Upper lobe of left lung (tissue), 6 donors: ENCODE measurements around the gene KIDINS220. TPM values are rescaled to one million over a fixed set of nuclear protein-coding genes. Genes with fewer than 3 reads are reported as not detected.

Experiments used
- ATAC-seq, 2 donors: fragments of 200-7000 bp; cut with Tn5 transposase; one replicate each; pipeline ENCODE4 v1.9.1; 2022; ENCODE audit warnings: mild to moderate bottlenecking in 2 of 2, moderate library complexity in 2 of 2; ENCODE audit not compliant: low FRiP score in 2 of 2
- DNase-seq, 2 donors: peaks; one replicate each; pipeline ENCODE4 v3.0.0-alpha.2; 2019 to 2020
- H3K27ac ChIP-seq, 4 donors: fragments of 200-600 bp; sonication (generic); one replicate each; pipeline ENCODE4 v1.5.1; 2016 to 2019
- H3K27me3 ChIP-seq, 4 donors: fragments of 200-600 bp; sonication (generic); one replicate each; pipeline ENCODE4 v1.5.1; 2017 to 2019
- H3K36me3 ChIP-seq, 4 donors: fragments of 200-600 bp; sonication (generic); one replicate each; pipeline ENCODE4 v1.5.1; 2016 to 2019
- H3K4me1 ChIP-seq, 4 donors: fragments of 200-600 bp; sonication (generic); one replicate each; pipeline ENCODE4 v1.5.1; 2018 to 2019
- H3K4me3 ChIP-seq, 4 donors: fragments of 200-600 bp; sonication (generic); one replicate each; pipeline ENCODE4 v1.5.1; 2017 to 2019; ENCODE audit warnings: mild to moderate bottlenecking in 2 of 4, moderate library complexity in 1 of 4
- H3K9me3 ChIP-seq, 4 donors: fragments of 200-600 bp; sonication (generic); one replicate each; pipeline ENCODE4 v1.5.1; 2018 to 2019
- EP300 ChIP-seq, 4 donors: sonication (generic); formaldehyde crosslinking; IDR thresholded peaks; one replicate each; pipeline ENCODE4 v1.5.1; 2017; ENCODE audit warnings: antibody characterized with exemption in 4 of 4, control low read depth in 2 of 4
- POLR2A ChIP-seq, 4 donors: fragments of 450-650 bp; IDR thresholded peaks; one replicate each; pipeline ENCODE4 v1.5.1; 2016 to 2017; ENCODE audit warnings: antibody characterized with exemption in 4 of 4, mild to moderate bottlenecking in 2 of 4
- POLR2AphosphoS5 ChIP-seq, 2 donors: sonication (generic); formaldehyde crosslinking; IDR thresholded peaks; one replicate each; pipeline ENCODE4 v1.5.1; 2017; ENCODE audit warnings: antibody characterized with exemption in 2 of 2
- WGBS, 2 donors: methylation state at CpG; one replicate each; pipeline ENCODE4 v1.1.5; 2017 to 2018; 5-methylcytosine and 5-hydroxymethylcytosine counted together
- total RNA-seq, 6 donors: library from RNA; depleted of rRNA in 4 of 6; stranded (reverse); fragments of >200 nt in 4 of 6; gene quantifications; one replicate each; pipeline versions ENCODE4 v1.1.0 to v1.2.1, GENCODE V29; 2016 to 2021
- TF ChIP-seq, protein P1 (sequence below), 6 experiments: fragments of 450-650 bp in 4 of 6; fragments of 200-600 bp in 2 of 6; sonication (generic) in 2 of 6; IDR thresholded peaks; one replicate each; pipeline ENCODE4 v1.5.1; 2016 to 2019; ENCODE audit warnings: antibody characterized with exemption in 6 of 6
- donor health status: DM: no; HTN: no; CAD: no; lungs with moderate emphysema.
- donor health status: DM: no; HTN: yes; CAD: no; lungs with severe emphysema.

The KIDINS220 gene
- total RNA-seq, 6 donors from 2014 or later, result 58.2 to 136 (median 69.9) TPM

DNA sequence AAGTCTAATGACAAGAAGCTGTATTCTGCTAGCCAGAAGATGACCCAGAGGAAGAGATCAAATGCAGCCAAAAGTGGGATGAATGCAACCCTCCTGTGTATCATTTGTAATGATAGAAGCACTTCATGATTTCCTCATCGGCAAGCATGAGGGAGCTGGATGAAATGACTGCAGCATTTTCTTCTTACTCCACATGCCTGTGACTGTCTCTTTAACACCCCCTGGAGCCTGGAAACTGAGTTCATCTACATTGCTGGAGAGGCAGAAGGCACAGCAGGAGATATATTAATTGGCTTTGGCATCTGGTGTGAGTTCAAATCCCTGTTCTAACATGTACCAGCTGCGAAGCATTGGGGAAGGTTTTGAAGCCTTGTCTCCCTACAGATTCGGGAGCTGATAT lies 117.9 kb downstream of the KIDINS220 start:
- 89% methylated on average over 3 of the region's 3 CpGs for WGBS, 2 donors
- no peak overlapping the region for H3K27ac ChIP-seq
- H3K4me1 ChIP-seq, result no peaks in the 10 kb centered on the region
- no peak for TF ChIP-seq POLR2AphosphoS5 (IDR thresholded peaks at IDR 0.05)
- TF ChIP-seq, protein P1, sequence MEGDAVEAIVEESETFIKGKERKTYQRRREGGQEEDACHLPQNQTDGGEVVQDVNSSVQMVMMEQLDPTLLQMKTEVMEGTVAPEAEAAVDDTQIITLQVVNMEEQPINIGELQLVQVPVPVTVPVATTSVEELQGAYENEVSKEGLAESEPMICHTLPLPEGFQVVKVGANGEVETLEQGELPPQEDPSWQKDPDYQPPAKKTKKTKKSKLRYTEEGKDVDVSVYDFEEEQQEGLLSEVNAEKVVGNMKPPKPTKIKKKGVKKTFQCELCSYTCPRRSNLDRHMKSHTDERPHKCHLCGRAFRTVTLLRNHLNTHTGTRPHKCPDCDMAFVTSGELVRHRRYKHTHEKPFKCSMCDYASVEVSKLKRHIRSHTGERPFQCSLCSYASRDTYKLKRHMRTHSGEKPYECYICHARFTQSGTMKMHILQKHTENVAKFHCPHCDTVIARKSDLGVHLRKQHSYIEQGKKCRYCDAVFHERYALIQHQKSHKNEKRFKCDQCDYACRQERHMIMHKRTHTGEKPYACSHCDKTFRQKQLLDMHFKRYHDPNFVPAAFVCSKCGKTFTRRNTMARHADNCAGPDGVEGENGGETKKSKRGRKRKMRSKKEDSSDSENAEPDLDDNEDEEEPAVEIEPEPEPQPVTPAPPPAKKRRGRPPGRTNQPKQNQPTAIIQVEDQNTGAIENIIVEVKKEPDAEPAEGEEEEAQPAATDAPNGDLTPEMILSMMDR (IDR thresholded peaks at IDR 0.05), result no peak
- no peak for TF ChIP-seq EP300 (IDR thresholded peaks at IDR 0.05)
- TF ChIP-seq POLR2A (IDR thresholded peaks at IDR 0.05), result no peak
- peak in 1 of 2 donors; percentile 58 for ATAC-seq
- H3K9me3 ChIP-seq, result no peaks in the 10 kb centered on the region
- DNase-seq, result no peak
- no peaks in the 10 kb centered on the region for H3K36me3 ChIP-seq
- H3K27me3 ChIP-seq, result no peaks in the 10 kb centered on the region
- H3K4me3 ChIP-seq, result no peak overlapping the region

DNA sequence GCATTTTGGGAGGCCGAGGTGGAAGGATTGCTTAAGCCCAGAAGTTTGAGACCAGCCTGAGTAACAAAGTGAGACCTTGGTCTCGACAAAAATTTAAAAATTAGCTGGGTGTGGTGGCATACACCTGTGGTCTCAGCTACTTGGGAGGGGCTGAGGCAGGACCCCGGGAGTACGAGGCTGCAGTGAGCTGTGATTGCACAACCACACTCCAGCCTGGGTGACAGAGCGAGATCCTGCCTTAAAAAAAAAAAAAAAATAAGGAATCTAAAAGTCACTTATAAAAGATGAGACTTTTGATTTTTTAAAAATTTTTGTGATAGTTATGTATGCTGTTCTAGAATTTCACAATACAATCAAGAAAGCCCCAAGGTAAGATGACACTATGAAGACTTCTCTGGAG lies 122.4 kb downstream of the KIDINS220 start:
- TF ChIP-seq, protein P1 (IDR thresholded peaks at IDR 0.05), result no peak
- TF ChIP-seq POLR2A (IDR thresholded peaks at IDR 0.05) (no peak), EP300 (IDR thresholded peaks at IDR 0.05) (no peak), POLR2AphosphoS5 (IDR thresholded peaks at IDR 0.05) (no peak)
- 83 to 93% methylated on average over 5 of the region's 5 CpGs for WGBS, 2 donors
- H3K4me3 ChIP-seq, result no peak overlapping the region
- no peaks in the 10 kb centered on the region for H3K9me3 ChIP-seq
- H3K27ac ChIP-seq, result no peak overlapping the region
- no peak for ATAC-seq
- H3K4me1 ChIP-seq, result no peaks in the 10 kb centered on the region
- no peak for DNase-seq
- no peaks in the 10 kb centered on the region for H3K36me3 ChIP-seq
- H3K27me3 ChIP-seq, result no peaks in the 10 kb centered on the region

DNA sequence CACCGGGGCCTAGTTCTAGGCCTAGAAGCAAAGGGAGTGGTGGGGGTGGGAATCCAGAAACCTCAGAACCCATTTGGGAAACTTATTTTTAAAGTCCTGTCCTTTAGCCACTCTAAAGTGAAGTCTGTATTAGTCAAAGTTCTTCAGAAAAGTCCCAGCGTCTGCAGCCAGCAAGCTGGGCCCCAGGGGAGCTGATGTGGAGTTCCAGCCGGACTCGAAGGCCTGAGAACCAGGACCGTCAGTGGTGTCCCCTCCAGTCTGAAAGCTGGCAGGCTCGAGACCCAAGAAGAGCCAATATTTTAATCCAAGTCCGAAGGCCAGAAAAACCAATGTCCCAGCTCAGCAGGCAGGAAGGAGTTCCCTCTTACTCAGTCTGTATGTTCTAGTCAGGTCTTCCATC lies 123.1 kb downstream of the KIDINS220 start:
- no peak for ATAC-seq
- TF ChIP-seq POLR2AphosphoS5 (IDR thresholded peaks at IDR 0.05) (no peak), EP300 (IDR thresholded peaks at IDR 0.05) (no peak), POLR2A (IDR thresholded peaks at IDR 0.05) (no peak)
- TF ChIP-seq, protein P1 (IDR thresholded peaks at IDR 0.05), result no peak
- Histone ChIP-seq H3K27ac (no peak overlapping the region), H3K9me3 (no peaks in the 10 kb centered on the region), H3K27me3 (no peaks in the 10 kb centered on the region), H3K4me3 (no peak overlapping the region), H3K4me1 (no peaks in the 10 kb centered on the region), H3K36me3 (no peaks in the 10 kb centered on the region)
- no peak for DNase-seq
- WGBS, 2 donors, result 83 to 92% methylated on average over 7 of the region's 7 CpGs

GRCh38 chr2:8710951-8711350 lies 126.5 kb downstream of the KIDINS220 start:
- no peak for ATAC-seq
- DNase-seq, result no peak
- no peaks in the 10 kb centered on the region for H3K9me3 ChIP-seq
- WGBS, 2 donors, result 71% methylated on average over 3 of the region's 3 CpGs
- no peaks in the 10 kb centered on the region for H3K4me1 ChIP-seq
- no peak overlapping the region for H3K4me3 ChIP-seq
- H3K27me3 ChIP-seq, result no peaks in the 10 kb centered on the region
- H3K27ac ChIP-seq, result no peak overlapping the region
- H3K36me3 ChIP-seq, result no peaks in the 10 kb centered on the region
- TF ChIP-seq, protein P1 (IDR thresholded peaks at IDR 0.05), result no peak
- TF ChIP-seq EP300 (IDR thresholded peaks at IDR 0.05), result no peak
- no peak for TF ChIP-seq POLR2A (IDR thresholded peaks at IDR 0.05)
- TF ChIP-seq POLR2AphosphoS5 (IDR thresholded peaks at IDR 0.05), result no peak

DNA sequence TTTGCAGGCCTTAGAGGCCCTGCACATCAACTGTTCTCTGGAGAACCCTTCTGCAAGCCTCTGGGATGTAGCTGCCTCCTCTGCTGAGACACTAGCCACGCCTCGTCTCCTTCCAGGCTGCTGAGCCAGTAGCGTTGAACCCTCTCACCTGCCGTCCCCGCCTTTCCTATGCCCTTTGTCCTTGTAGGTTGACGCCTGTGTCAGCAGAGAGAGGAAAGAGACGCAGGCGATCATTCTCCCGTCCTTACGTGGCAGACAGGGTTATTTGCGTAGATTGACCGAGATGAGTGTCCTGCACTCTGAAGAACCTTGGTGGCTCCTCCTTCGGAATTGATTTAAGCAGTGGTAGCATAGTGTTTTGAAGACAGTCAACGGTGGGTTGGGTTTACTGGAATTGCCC lies 127.8 kb downstream of the KIDINS220 start:
- H3K36me3 ChIP-seq, result no peaks in the 10 kb centered on the region
- H3K4me3 ChIP-seq, result no peak overlapping the region
- no peak for TF ChIP-seq POLR2AphosphoS5 (IDR thresholded peaks at IDR 0.05)
- TF ChIP-seq POLR2A (IDR thresholded peaks at IDR 0.05), result no peak
- TF ChIP-seq, protein P1 (IDR thresholded peaks at IDR 0.05), result no peak
- no peak for TF ChIP-seq EP300 (IDR thresholded peaks at IDR 0.05)
- H3K27me3 ChIP-seq, result no peaks in the 10 kb centered on the region
- no peaks in the 10 kb centered on the region for H3K4me1 ChIP-seq
- H3K27ac ChIP-seq, result no peak overlapping the region
- WGBS, 2 donors, result 88 to 91% methylated on average over 14 of the region's 14 CpGs
- DNase-seq (no peak), ATAC-seq (no peak)
- no peaks in the 10 kb centered on the region for H3K9me3 ChIP-seq
